ENCODE results near the gene SRP9.

Gene SRP9

GRCh38 chr1:225766967-225767633 is 10.5 kb upstream of the SRP9 start:
- Histone ChIP-seq H3K4me1 (peaks cover 27% of the 10 kb centered on the region), H3K4me3 (ENCODE audit: low read depth, low read length) (no peak overlapping the region), H3K79me2 (no peaks in the 10 kb centered on the region), H3K9me3 (ENCODE audit: control insufficient read depth, low read length) (no peaks in the 10 kb centered on the region), H2AFZ (peak overlapping the region; percentile 64), H3K27me3 (ENCODE audit: control insufficient read depth, insufficient read depth, low read length) (no peaks in the 10 kb centered on the region), H3K36me3 (ENCODE audit: control insufficient read depth, insufficient read depth, low read length) (no peaks in the 10 kb centered on the region), H3K27ac (peak overlapping the region; percentile 80), H3K9ac (no peak overlapping the region), H3K4me2 (ENCODE audit: low read length) (no peak overlapping the region)
- no peak for TF ChIP-seq CTCF (IDR thresholded peaks at IDR 0.05)

GRCh38 chr1:225767634-225768540 is 9.7 kb upstream of the SRP9 start:
- Histone ChIP-seq H3K79me2 (no peaks in the 10 kb centered on the region), H3K4me1 (peaks cover 30% of the 10 kb centered on the region), H3K36me3 (ENCODE audit: control insufficient read depth, insufficient read depth, low read length) (no peaks in the 10 kb centered on the region)

GRCh38 chr1:225768662-225769426 is 8.8 kb upstream of the SRP9 start:
- H3K9ac ChIP-seq: no peak overlapping the region

More at GRCh38 chr1:225767634-225768540, 9.7 kb upstream of the SRP9 start:
- no peak overlapping the region for H3K4me3 ChIP-seq (ENCODE audit: low read depth, low read length)
- peak overlapping the region; percentile 80 for H3K27ac ChIP-seq
- no peak for TF ChIP-seq CTCF (IDR thresholded peaks at IDR 0.05)
- peak overlapping the region; percentile 64 for H2AFZ ChIP-seq
- no peak overlapping the region for H3K9ac ChIP-seq
- no peak overlapping the region for H3K4me2 ChIP-seq (ENCODE audit: low read length)
- no peaks in the 10 kb centered on the region for H3K27me3 ChIP-seq (ENCODE audit: control insufficient read depth, insufficient read depth, low read length)
- no peaks in the 10 kb centered on the region for H3K9me3 ChIP-seq (ENCODE audit: control insufficient read depth, low read length)

GRCh38 chr1:225769687-225770086 is 7.9 kb upstream of the SRP9 start:
- Histone ChIP-seq H3K4me2 (ENCODE audit: low read length) (no peak overlapping the region), H3K9ac (no peak overlapping the region), H3K36me3 (ENCODE audit: control insufficient read depth, insufficient read depth, low read length) (no peaks in the 10 kb centered on the region), H3K79me2 (no peaks in the 10 kb centered on the region), H3K27me3 (ENCODE audit: control insufficient read depth, insufficient read depth, low read length) (no peaks in the 10 kb centered on the region), H2AFZ (peak overlapping the region; percentile 64), H3K4me3 (ENCODE audit: low read depth, low read length) (no peak overlapping the region), H3K9me3 (ENCODE audit: control insufficient read depth, low read length) (no peaks in the 10 kb centered on the region), H3K4me1 (peaks cover 30% of the 10 kb centered on the region), H3K27ac (peak overlapping the region; percentile 80)
- no peak for TF ChIP-seq CTCF (IDR thresholded peaks at IDR 0.05)

More at GRCh38 chr1:225768662-225769426, 8.8 kb upstream of the SRP9 start:
- H3K27ac ChIP-seq: peak overlapping the region; percentile 80
- H3K36me3 ChIP-seq (ENCODE audit: control insufficient read depth, insufficient read depth, low read length): no peaks in the 10 kb centered on the region
- H3K4me2 ChIP-seq (ENCODE audit: low read length): peak overlapping the region; percentile 36
- H3K27me3 ChIP-seq (ENCODE audit: control insufficient read depth, insufficient read depth, low read length): no peaks in the 10 kb centered on the region
- TF ChIP-seq CTCF (IDR thresholded peaks at IDR 0.05): no peak
- no peaks in the 10 kb centered on the region for H3K79me2 ChIP-seq
- H3K4me1 ChIP-seq: peaks cover 30% of the 10 kb centered on the region
- peak overlapping the region; percentile 64 for H2AFZ ChIP-seq
- no peaks in the 10 kb centered on the region for H3K9me3 ChIP-seq (ENCODE audit: control insufficient read depth, low read length)
- H3K4me3 ChIP-seq (ENCODE audit: low read depth, low read length): no peak overlapping the region

Measured in parathyroid adenoma (tissue), 2 donors.